ENCODE data around the gene ATP6V0C. TPM values are rescaled to one million over a fixed set of nuclear protein-coding genes. Genes with fewer than 3 reads are reported as not detected.
"Not testable (repeated sequence)": the region's sequence is repeated elsewhere in the genome, so short reads cannot be mapped to it uniquely, and the experiment has no call there.

ATP6V0C gene
- total RNA-seq, 2 experiments from 2014 or later: 112 to 125 TPM

DNA sequence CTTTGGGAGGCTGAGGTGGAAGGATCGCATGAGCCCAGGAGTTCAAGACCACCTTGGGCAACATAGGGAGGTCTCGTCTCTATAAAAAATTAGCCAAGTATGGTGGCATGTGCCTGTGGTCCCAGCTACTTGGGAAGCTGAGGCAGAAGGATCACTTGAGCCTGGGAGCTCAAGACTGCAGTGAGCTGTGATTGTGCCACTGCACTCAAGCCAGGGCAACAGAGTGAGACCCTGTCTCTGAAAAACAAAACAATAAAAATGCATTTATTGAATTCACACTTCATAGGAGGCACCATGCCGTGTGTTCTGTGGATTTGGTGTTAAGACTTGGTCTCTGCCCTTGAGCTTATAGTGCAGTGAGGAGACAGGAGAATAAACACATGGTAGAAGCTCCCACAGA lies 36.4 kb upstream of the ATP6V0C start:
- peaks cover 10% of the 10 kb centered on the region for H3K27me3 Mint-ChIP-seq
- POLR2A ChIA-PET: interaction anchor here (1.0 to 1.9 kb wide), 2 partner anchors 55 to 209 kb away, joined by 3 to 4 read pairs; partner anchors contain the start of gene RNPS1
- no peaks in the 10 kb centered on the region for H3K9me3 Mint-ChIP-seq
- DNase-seq: no peak
- no peak overlapping the region for H3K4me3 Mint-ChIP-seq
- peaks cover 20% of the 10 kb centered on the region for H3K4me1 Mint-ChIP-seq
- no peaks in the 10 kb centered on the region for H3K36me3 Mint-ChIP-seq (ENCODE audit: low read depth)
- H3K27ac Mint-ChIP-seq: no peak overlapping the region
- CTCF ChIA-PET: interaction anchor here (0.5 to 1.5 kb wide), 2 partner anchors 24 to 1754 kb away, joined by 3 to 4 read pairs; no protein-coding TSS in a partner anchor

DNA sequence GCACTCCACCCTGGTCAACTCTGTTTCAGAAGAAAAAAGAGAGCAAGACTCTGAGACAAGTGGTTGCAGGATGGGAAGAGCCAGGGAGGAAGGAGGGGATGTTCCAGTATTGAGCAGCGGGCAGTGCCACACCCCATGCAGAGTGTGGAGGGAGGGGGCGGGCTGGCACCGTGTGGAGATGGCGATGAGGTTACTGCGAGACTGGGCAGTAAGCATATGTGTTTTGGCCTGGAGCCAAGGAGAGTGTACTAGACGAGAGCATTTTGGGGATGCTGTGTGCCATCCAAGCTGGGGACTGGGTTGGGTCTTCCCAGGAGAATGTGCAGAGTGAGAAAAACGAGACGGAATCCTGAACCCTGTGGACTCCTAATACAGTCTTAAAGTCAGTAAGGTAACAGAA lies 35.5 kb upstream of the ATP6V0C start:
- no peak for DNase-seq
- H3K4me3 Mint-ChIP-seq: no peak overlapping the region
- H3K9me3 Mint-ChIP-seq: no peaks in the 10 kb centered on the region
- peaks cover 14% of the 10 kb centered on the region for H3K4me1 Mint-ChIP-seq
- no peaks in the 10 kb centered on the region for H3K36me3 Mint-ChIP-seq (ENCODE audit: low read depth)
- ChIA-PET POLR2A (interaction anchor here (1.9 kb wide), 1 partner anchor 210 kb away, joined by 4 read pairs; the partner anchor contains the start of gene RNPS1), CTCF (no interaction called here)
- H3K27ac Mint-ChIP-seq: no peak overlapping the region
- peaks cover 1% of the 10 kb centered on the region for H3K27me3 Mint-ChIP-seq

DNA sequence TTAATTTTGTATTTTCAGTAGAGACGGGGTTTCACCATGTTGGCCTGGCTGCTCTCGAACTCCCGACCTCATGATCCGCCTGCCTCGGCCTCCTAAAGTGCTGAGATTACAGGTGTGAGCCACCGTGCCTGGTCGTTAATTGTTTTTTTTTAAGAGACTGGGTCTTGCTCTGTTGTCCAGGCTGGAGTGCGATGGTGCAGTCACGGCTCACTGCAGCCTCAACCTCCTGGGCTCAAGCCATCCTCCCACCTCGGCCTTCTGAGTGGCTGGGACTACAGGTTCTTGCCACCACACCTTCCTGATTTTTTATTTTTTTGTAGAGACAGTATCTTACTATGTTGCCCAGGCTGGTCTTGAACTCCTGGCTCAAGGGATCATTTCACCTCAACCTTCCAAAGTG lies 33.8 kb upstream of the ATP6V0C start:
- POLR2A ChIA-PET; CTCF ChIA-PET; H3K9me3 Mint-ChIP-seq; DNase-seq; H3K36me3 Mint-ChIP-seq (ENCODE audit: low read depth); H3K27me3 Mint-ChIP-seq; H3K27ac Mint-ChIP-seq; H3K4me3 Mint-ChIP-seq: not testable (repeated sequence)
- peaks cover 12% of the 10 kb centered on the region for H3K4me1 Mint-ChIP-seq

DNA sequence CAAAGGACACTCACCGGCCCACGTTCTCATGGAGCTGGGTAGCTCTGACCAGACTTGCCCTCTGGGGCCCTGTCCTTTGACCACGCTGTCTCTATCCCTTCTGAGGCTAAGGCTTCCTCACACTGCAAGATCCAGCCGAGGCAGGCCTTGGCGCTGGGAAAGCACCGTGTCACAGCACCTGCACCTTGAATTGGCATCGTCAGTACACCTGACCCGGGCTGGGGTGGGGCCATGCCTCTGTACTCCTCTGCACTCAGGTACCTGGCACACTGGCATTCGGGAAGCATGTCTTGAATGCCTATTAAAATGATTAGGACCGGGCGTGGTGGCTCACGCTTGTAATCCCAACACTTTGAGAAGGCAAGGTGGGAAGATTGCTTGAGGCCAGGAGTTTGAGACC lies 32.8 kb upstream of the ATP6V0C start:
- ChIA-PET POLR2A (no interaction called here), CTCF (no interaction called here)
- H3K4me1 Mint-ChIP-seq: peaks cover 10% of the 10 kb centered on the region
- no peak for DNase-seq
- H3K9me3 Mint-ChIP-seq: no peaks in the 10 kb centered on the region
- no peak overlapping the region for H3K4me3 Mint-ChIP-seq
- H3K27ac Mint-ChIP-seq: no peak overlapping the region
- no peaks in the 10 kb centered on the region for H3K36me3 Mint-ChIP-seq (ENCODE audit: low read depth)
- no peaks in the 10 kb centered on the region for H3K27me3 Mint-ChIP-seq

DNA sequence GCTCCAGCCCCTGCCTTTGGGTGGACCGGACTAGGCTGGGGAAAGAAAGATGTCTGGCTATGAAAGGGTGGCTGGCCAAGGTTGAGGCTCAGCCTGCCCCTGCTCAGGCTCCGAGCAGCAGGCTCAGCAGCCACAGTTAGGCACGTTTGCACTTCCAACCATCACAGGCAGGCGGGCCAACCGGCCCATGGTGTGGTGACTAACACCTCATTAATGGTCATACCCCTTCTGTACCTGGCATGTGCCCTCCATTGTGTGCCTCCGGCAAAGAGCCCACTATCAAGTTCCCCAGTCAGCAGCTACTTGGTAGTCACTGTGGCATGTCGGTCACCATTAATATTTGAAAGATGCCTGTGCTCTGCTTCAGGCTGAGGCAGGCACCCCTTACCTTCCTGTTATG lies 32.1 kb upstream of the ATP6V0C start:
- no peak overlapping the region for H3K4me3 Mint-ChIP-seq
- DNase-seq: no peak
- ChIA-PET CTCF (no interaction called here), POLR2A (interaction anchor here (1.6 kb wide), 1 partner anchor 32 kb away, joined by 4 read pairs; the partner anchor contains the start of gene ATP6V0C)
- H3K27me3 Mint-ChIP-seq: no peaks in the 10 kb centered on the region
- no peaks in the 10 kb centered on the region for H3K9me3 Mint-ChIP-seq
- no peak overlapping the region for H3K27ac Mint-ChIP-seq
- H3K4me1 Mint-ChIP-seq: peaks cover 9% of the 10 kb centered on the region
- no peaks in the 10 kb centered on the region for H3K36me3 Mint-ChIP-seq (ENCODE audit: low read depth)

DNA sequence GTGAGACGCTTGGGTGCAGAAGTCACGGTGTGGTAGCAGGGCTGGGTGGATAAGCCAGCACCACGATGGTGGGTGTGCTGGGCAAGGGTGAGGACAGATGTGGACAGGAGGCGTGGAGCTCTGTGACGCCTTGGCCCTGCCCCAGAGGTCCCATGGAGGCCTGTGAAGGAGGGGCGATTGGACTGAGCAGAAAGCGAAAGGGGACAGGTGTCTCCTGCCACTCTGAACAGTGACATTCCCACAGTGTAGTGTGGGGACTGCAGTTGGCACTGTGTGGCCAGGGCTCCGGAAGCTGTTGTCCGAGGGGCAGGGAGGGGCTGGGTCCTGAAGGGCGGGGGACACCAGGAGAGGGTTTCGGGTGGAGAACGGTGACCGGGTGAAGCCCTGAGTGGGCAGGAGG lies 31.5 kb upstream of the ATP6V0C start:
- DNase-seq: no peak
- H3K4me3 Mint-ChIP-seq: no peak overlapping the region
- CTCF ChIA-PET: no interaction called here
- H3K27ac Mint-ChIP-seq: no peak overlapping the region
- H3K36me3 Mint-ChIP-seq (ENCODE audit: low read depth): no peaks in the 10 kb centered on the region
- no peaks in the 10 kb centered on the region for H3K9me3 Mint-ChIP-seq
- POLR2A ChIA-PET: interaction anchor here (1.6 kb wide), 1 partner anchor 31 kb away, joined by 4 read pairs; the partner anchor contains the start of gene ATP6V0C
- peaks cover 12% of the 10 kb centered on the region for H3K4me1 Mint-ChIP-seq
- H3K27me3 Mint-ChIP-seq: no peaks in the 10 kb centered on the region

DNA sequence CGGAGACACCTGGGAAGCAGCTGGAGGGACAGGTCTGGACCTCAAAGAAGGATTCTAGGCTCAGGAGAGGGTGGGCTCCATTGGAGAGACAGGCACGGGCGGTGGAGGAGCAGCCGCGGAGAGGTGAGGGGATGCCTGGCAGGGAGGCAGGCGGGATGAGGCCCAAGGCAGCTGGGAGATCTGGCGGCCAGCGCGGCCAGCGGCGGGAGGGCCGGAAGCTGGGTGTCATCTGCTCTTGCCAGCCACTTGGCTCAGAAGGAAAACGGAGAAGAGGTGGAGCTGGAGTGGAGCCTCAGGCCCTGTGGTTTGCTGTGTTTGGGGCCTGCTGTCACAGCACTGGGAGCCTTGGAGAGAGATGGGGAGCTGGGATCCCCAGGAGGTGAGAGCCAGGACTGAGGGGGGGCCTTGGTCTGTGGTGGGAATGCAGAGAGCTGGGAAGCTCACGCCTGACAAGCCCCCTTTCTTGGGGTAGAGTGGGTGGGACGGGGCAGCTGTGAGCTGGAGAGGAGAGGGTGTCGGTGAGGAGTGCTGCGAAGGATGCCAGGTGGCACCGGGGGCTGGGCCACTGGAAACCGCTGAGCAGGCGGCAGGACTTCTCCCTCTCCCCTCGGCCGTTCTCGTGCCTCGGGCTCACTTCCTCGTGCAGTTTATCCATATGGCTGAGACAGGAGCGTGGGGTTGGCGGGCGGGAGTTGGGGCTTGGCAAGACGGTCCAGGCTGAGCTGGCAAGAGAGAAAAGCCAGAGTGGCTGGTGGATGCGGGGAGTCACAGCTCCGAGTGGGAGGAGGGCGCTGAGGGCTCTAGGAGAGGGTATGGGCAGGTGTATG lies 30.8 kb upstream of the ATP6V0C start:
- POLR2A ChIA-PET: interaction anchor here (1.2 to 1.6 kb wide), 2 partner anchors 31 to 231 kb away, joined by 3 to 4 read pairs; partner anchors contain the start of genes ATP6V0C and ECI1
- no peak overlapping the region for H3K27ac Mint-ChIP-seq
- H3K27me3 Mint-ChIP-seq: no peaks in the 10 kb centered on the region
- H3K36me3 Mint-ChIP-seq (ENCODE audit: low read depth): no peaks in the 10 kb centered on the region
- DNase-seq: no peak
- no peak overlapping the region for H3K4me3 Mint-ChIP-seq
- H3K4me1 Mint-ChIP-seq: peaks cover 17% of the 10 kb centered on the region
- no peaks in the 10 kb centered on the region for H3K9me3 Mint-ChIP-seq
- CTCF ChIA-PET: no interaction called here

DNA sequence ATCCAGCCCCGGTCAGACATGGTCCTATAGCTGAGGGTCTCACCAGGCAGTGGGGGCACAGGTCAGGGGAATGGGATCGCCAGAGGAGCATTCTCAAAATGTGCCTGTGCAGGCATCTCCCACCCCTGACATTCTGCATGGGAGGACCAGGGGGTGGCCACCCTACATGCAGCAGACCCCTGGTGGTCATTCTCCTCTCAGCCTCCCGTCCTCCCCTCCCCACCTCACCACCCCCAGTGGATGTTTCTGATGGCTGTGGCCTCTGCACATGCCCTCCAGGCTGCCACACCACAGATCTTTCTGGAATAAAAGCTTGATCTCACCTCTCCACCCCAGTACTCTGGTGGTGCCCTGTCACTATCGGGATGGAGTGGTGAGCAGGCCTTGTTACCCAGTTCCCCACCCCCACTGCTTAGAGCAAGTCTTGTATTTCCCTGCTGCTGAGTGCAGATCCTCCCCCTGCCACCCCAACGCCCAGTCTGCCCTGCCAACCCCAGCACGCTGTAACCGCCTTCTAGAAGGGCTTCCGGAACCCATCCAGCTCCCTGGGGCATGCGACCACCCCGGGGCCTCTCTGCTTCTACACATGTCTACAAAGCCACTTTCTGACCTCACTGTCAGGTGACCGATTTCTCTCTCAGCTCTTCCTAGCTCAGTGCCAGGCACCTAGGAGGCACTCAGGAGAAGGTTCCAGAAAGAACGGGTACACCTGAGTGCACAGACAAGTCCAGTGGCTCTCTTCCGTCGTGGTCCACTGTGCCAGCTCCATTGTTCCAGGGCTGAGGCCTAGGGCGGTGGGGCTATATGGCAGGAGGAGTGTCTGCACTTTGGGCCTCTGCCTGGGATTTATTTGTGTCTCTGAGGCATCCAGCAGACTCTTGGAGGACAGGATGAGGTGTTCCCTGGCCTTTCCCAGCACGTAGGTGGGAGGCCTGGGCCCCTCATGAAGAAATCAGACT lies 29.5 kb upstream of the ATP6V0C start:
- Mint-ChIP-seq H3K36me3 (ENCODE audit: low read depth) (no peaks in the 10 kb centered on the region), H3K27ac (no peak overlapping the region), H3K27me3 (no peaks in the 10 kb centered on the region), H3K4me1 (peaks cover 19% of the 10 kb centered on the region), H3K9me3 (no peaks in the 10 kb centered on the region), H3K4me3 (no peak overlapping the region)
- DNase-seq: no peak
- ChIA-PET POLR2A (interaction anchor here (1.2 kb wide), 1 partner anchor 232 kb away, joined by 3 read pairs; the partner anchor contains the start of gene ECI1), CTCF (interaction anchor here (1.6 kb wide), 1 partner anchor 10 kb away, joined by 3 read pairs; the partner anchor contains the start of gene TBC1D24)

DNA sequence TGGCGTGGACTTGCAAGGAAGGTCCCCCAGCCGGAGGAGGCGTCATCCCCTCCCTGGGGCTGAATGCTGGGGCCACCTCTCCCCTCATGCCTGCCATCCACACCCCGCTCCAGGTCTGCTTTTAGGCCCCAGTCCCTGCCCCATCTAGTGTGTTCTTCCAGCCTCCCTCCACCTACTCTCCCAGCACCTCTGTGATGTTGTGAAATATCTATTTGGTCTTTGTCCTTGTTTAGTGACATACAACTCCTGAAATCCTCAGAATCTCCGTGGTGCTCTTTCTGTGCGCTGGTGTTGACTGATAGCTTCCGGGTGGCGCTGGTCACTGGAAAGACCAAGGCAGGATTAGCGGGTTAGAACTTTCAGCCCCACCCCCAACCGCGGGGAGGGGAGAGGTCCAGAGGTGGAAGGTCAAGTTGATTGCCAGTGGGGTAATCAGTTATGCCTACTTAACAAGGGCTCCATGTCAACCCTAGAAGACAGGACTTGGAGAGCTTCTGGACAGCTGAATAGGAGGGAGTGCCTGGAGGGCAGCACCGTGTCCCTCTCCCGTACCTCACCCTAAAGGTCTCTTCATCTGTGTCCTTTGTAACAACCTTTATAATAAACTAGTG lies 28.7 kb upstream of the ATP6V0C start:
- H3K27ac Mint-ChIP-seq: no peak overlapping the region
- ChIA-PET CTCF (interaction anchor here (1.6 kb wide), 1 partner anchor 11 kb away, joined by 3 read pairs; the partner anchor contains the start of gene TBC1D24), POLR2A (interaction anchor here (0.7 to 1.4 kb wide), 2 partner anchors 10 to 56 kb away, joined by 3 read pairs; partner anchors contain the start of genes CCNF and TBC1D24)
- no peak for DNase-seq
- no peak overlapping the region for H3K4me3 Mint-ChIP-seq
- no peaks in the 10 kb centered on the region for H3K9me3 Mint-ChIP-seq
- H3K27me3 Mint-ChIP-seq: no peaks in the 10 kb centered on the region
- peaks cover 19% of the 10 kb centered on the region for H3K4me1 Mint-ChIP-seq
- H3K36me3 Mint-ChIP-seq (ENCODE audit: low read depth): no peaks in the 10 kb centered on the region

DNA sequence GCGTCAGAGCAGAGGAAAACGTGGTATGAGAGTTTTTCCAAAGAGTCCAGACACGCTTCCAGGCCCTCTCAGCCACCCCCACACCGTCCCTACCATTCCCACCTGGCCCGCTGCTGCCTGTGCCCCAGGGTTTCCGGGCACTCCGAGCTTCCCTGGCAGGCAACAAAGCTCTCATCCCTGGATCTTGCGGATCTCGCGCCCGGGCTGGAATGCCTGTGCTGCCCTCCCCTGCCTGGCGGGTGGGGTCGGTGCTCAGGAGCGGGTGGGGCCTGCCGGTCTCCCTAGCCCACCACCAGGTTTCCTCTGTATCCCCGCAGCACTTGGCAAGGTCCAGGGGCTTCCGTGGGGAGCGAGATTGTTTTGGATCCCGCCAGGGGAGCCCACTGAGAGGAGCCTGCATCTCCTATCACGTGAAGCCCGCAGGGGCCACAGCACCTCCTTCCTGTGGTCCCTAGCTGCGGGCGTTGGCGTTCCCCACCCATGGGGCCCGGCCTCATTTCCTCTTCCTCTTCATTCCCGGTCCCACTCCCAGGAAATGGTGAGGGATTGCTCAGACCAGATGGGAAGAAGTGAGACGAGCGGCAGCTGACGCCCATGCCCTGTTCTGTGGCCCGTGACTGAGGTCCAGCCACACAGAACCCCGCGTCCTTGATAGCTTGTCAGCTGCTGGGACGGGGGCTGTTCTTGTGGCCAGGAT lies 27.8 kb upstream of the ATP6V0C start:
- DNase-seq: no peak
- no peak overlapping the region for H3K4me3 Mint-ChIP-seq
- CTCF ChIA-PET: interaction anchor here (1.6 kb wide), 1 partner anchor 12 kb away, joined by 3 read pairs; the partner anchor contains the start of gene TBC1D24
- POLR2A ChIA-PET: interaction anchor here (0.7 to 1.4 kb wide), 4 partner anchors 11 to 217 kb away, joined by 3 to 4 read pairs (median 3); partner anchors contain the start of genes CCNF and TBC1D24
- H3K4me1 Mint-ChIP-seq: peaks cover 19% of the 10 kb centered on the region
- no peaks in the 10 kb centered on the region for H3K9me3 Mint-ChIP-seq
- H3K27me3 Mint-ChIP-seq: no peaks in the 10 kb centered on the region
- H3K27ac Mint-ChIP-seq: no peak overlapping the region
- H3K36me3 Mint-ChIP-seq (ENCODE audit: low read depth): no peaks in the 10 kb centered on the region

DNA sequence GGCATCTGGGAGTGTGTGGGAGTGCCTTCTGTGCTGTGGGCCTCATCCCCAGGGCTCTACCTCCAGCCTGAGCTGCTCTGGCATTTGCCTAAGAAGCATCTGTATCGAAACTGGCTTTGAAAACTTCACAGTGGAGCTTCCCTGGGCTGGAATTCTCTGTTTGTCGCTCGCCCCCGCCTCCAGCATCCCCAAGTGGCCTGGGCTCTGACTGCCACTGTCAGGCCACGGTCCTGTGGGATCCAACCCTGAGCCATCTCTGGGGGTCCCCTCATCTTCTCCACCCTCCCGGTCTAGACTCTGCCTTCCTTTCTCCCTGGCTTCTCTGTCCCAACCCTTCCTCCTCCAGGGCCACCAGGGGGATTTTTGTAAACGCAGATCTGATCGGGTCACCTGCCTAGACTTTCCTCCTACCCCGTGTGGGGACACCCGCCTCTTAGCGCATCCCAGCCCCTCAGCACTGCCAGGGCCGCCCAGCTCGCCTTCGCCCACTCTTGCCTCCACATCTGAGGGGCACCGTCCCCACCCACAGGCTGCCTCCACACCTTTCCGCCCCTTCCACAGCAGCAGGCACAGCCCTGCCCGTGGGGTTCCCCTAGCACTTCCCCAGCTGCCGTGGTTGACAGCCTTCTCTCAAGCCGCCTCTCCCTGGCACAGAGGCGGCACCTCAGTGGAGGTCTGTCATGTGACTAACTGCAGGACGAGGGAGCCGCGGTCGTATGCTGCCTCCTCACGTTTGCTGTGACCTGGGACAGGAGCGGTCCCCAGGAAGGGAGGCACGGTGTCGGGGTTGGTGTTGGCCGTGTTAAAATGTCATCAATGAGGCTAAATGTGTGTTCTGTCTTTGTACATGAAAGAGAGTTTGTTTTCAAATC lies 26.9 kb upstream of the ATP6V0C start:
- CTCF ChIA-PET: interaction anchor here (0.7 kb wide), 1 partner anchor 12 kb away, joined by 3 read pairs; the partner anchor contains the start of gene TBC1D24
- peak overlapping the region; percentile 46 for H3K27ac Mint-ChIP-seq
- POLR2A ChIA-PET: interaction anchor here (1.0 to 1.9 kb wide), 3 partner anchors 12 to 218 kb away, joined by 3 to 5 read pairs (median 4); partner anchors contain the start of genes CCNF and TBC1D24
- no peaks in the 10 kb centered on the region for H3K36me3 Mint-ChIP-seq (ENCODE audit: low read depth)
- no peaks in the 10 kb centered on the region for H3K27me3 Mint-ChIP-seq
- H3K9me3 Mint-ChIP-seq: no peaks in the 10 kb centered on the region
- DNase-seq: peak; percentile 79
- no peak overlapping the region for H3K4me3 Mint-ChIP-seq
- H3K4me1 Mint-ChIP-seq: peaks cover 19% of the 10 kb centered on the region
